HepG2 (cell line): ENCODE measurements around the gene CYP4F2. TPM values are rescaled to one million over a fixed set of nuclear protein-coding genes. Genes with fewer than 3 reads are reported as not detected.

Experiments used
- ATAC-seq: fragments of 200-7000 bp; cut with Tn5 transposase; 3 replicates; pipeline ENCODE4 v1.9.1; 2020; ENCODE audit warnings: mild to moderate bottlenecking, moderate library complexity
- BruUV-seq: library from RNA; stranded (reverse); fragments of 400-500 nt; replicated peaks from 2 replicates; lab custom pipeline; 2021; lab: Mats Ljungman, UMichigan
- CTCF ChIA-PET: fragments of 300-600 bp; formaldehyde crosslinking; extraction: SDS; loops from one replicate; lab custom pipeline; 2021; ENCODE audit warnings: low total read pairs, inconsistent platforms, low intra/inter-chr PET ratio; lab: Yijun Ruan, JAX
- POLR2A ChIA-PET: fragments of 350-600 bp; sonication (Branson Sonifier 250); formaldehyde crosslinking; loops from one replicate; lab custom pipeline; 2020; ENCODE audit warnings: antibody characterized with exemption, inconsistent platforms; lab: Yijun Ruan, JAX
- DNase-seq: peaks from one replicate; pipeline ENCODE4 v3.0.0-alpha.2; 2015; ENCODE audit warnings: low spot score
- FAIRE-seq: peaks from 3 replicates; lab custom pipeline; 2011; peaks lifted over from hg19 to GRCh38; lab: Jason Lieb, UNC
- H2AFZ ChIP-seq: one replicate; pipeline ENCODE4 v1.6.1; 2011; ENCODE audit warnings: low read length, inconsistent platforms
- H3K27ac ChIP-seq: fragments of 300-600 bp; 3 replicates; pipeline ENCODE4 v1.8.0; 2011; ENCODE audit warnings: mixed run types, mild to moderate bottlenecking, mixed read lengths, low read length, inconsistent platforms; ENCODE audit not compliant: insufficient read depth; ENCODE audit errors: extremely low read length
- H3K27me3 ChIP-seq, 2 experiments: fragments of 200-600 bp in 1 of 2; 2 replicates in 1 of 2; 3 replicates in 1 of 2; pipeline versions ENCODE4 v1.6.0 to v1.8.0; 2011; ENCODE audit warnings: low read length in 2 of 2, mild to moderate bottlenecking in 2 of 2, moderate library complexity in 2 of 2, inconsistent platforms in 1 of 2; ENCODE audit not compliant: insufficient read depth in 2 of 2, control insufficient read depth in 1 of 2
- H3K36me3 ChIP-seq, 2 experiments: fragments of 200-600 bp in 1 of 2; replicated peaks in 1 of 2; 2 replicates in 1 of 2; 3 replicates in 1 of 2; pipeline versions ENCODE4 v1.5.1 to v1.8.0; 2011; ENCODE audit warnings: low read length in 2 of 2, inconsistent platforms in 1 of 2; ENCODE audit not compliant: insufficient read depth in 2 of 2, control insufficient read depth in 1 of 2
- H3K4me1 ChIP-seq: 2 replicates; pipeline ENCODE4 v1.5.1; 2012; ENCODE audit warnings: low read length, inconsistent platforms; ENCODE audit not compliant: insufficient read depth
- H3K4me2 ChIP-seq: 2 replicates; pipeline ENCODE4 v1.6.0; 2011; ENCODE audit warnings: low read depth, low read length, inconsistent platforms
- H3K4me3 ChIP-seq, 3 experiments: fragments of 200-600 bp in 1 of 3; sonication (generic), shearing (Covaris generic) in 1 of 3; replicated peaks in 1 of 3; 2 replicates each; pipeline ENCODE4 v1.5.1; 2011 to 2016; ENCODE audit warnings: low read length in 3 of 3, inconsistent platforms in 2 of 3, low read depth in 2 of 3, mild to moderate bottlenecking in 2 of 3, control low read depth in 1 of 3, mixed read lengths in 1 of 3; ENCODE audit not compliant: insufficient read depth in 1 of 3
- H3K79me2 ChIP-seq: one replicate; pipeline ENCODE4 v1.6.1; 2011; ENCODE audit warnings: low read length, inconsistent platforms; ENCODE audit not compliant: insufficient read depth
- H3K9ac ChIP-seq: 2 replicates; pipeline ENCODE4 v1.6.0; 2011; ENCODE audit warnings: mild to moderate bottlenecking, low read depth, low read length, inconsistent platforms; ENCODE audit not compliant: insufficient read depth
- H3K9me3 ChIP-seq: 2 replicates; pipeline ENCODE4 v1.5.1; 2012; ENCODE audit warnings: mild to moderate bottlenecking, low read length
- H4K20me1 ChIP-seq: 2 replicates; pipeline ENCODE4 v1.6.0; 2011; ENCODE audit warnings: inconsistent platforms, mild to moderate bottlenecking, low read length, moderate library complexity; ENCODE audit not compliant: insufficient read depth
- AHR ChIP-seq: IDR thresholded peaks from 2 replicates; pipeline ENCODE4 v1.6.1; 2018; ENCODE audit warnings: missing genetic modification reagents, missing compliant biosample characterization
- ATF3 ChIP-seq: sonication (generic); formaldehyde crosslinking; IDR thresholded peaks from 2 replicates; pipeline ENCODE4 v1.4.0; 2020; ENCODE audit warnings: missing genetic modification reagents
- CAMTA2 ChIP-seq: sonication (generic); formaldehyde crosslinking; IDR thresholded peaks from 2 replicates; pipeline ENCODE4 v1.4.0; 2020; ENCODE audit warnings: mild to moderate bottlenecking, missing genetic modification reagents, borderline replicate concordance
- CENPT ChIP-seq: sonication (generic); formaldehyde crosslinking; IDR thresholded peaks from 2 replicates; pipeline ENCODE4 v1.8.0; 2022; ENCODE audit warnings: low read depth, mild to moderate bottlenecking, moderate library complexity, missing genetic modification reagents
- FLYWCH1 ChIP-seq: sonication (generic); formaldehyde crosslinking; IDR thresholded peaks from 2 replicates; pipeline ENCODE4 v1.8.1; 2023; ENCODE audit warnings: mild to moderate bottlenecking, missing genetic modification reagents
- GTF3A ChIP-seq: sonication (generic); formaldehyde crosslinking; conservative IDR thresholded peaks from 2 replicates; pipeline ENCODE4 v1.4.0; 2020; ENCODE audit warnings: mild to moderate bottlenecking, missing genetic modification reagents
- MYC ChIP-seq: sonication (generic); formaldehyde crosslinking; IDR thresholded peaks from 2 replicates; pipeline ENCODE4 v1.9.0; 2021; ENCODE audit warnings: missing genetic modification reagents, borderline replicate concordance
- NFE2L1 ChIP-seq: sonication (generic); formaldehyde crosslinking; IDR thresholded peaks from 2 replicates; pipeline ENCODE4 v1.4.0; 2020; ENCODE audit warnings: missing genetic modification reagents, mild to moderate bottlenecking, borderline replicate concordance
- RBM39 ChIP-seq: fragments of 200-400 bp; formaldehyde crosslinking; IDR thresholded peaks from one replicate; pipeline ENCODE4 v1.6.1; 2018; ENCODE audit warnings: antibody characterized with exemption, mild to moderate bottlenecking, low read depth, low read length; ENCODE audit not compliant: poor library complexity, severe bottlenecking
- SMC3 ChIP-seq: IDR thresholded peaks from 2 replicates; pipeline ENCODE4 v1.6.1; 2011; ENCODE audit warnings: low read length, improper control_type of control experiment
- SMYD3 ChIP-seq: sonication (generic); formaldehyde crosslinking; IDR thresholded peaks from 2 replicates; pipeline ENCODE4 v1.8.1; 2023; ENCODE audit warnings: mild to moderate bottlenecking, missing genetic modification reagents
- SOX6 ChIP-seq, 2 experiments: fragments of 450-650 bp in 1 of 2; sonication (generic) in 1 of 2; formaldehyde crosslinking in 1 of 2; IDR thresholded peaks; 2 replicates each; pipeline versions ENCODE4 v1.4.0 to v1.6.1; 2017 to 2020; ENCODE audit warnings: antibody characterized with exemption in 1 of 2, mild to moderate bottlenecking in 1 of 2, missing genetic modification reagents in 1 of 2
- STAT5B ChIP-seq: sonication (generic); formaldehyde crosslinking; IDR thresholded peaks from 2 replicates; pipeline ENCODE4 v1.4.0; 2020; ENCODE audit warnings: missing genetic modification reagents
- ZBTB8A ChIP-seq: sonication (generic); formaldehyde crosslinking; IDR thresholded peaks from 2 replicates; pipeline ENCODE4 v1.4.0; 2020; ENCODE audit warnings: mild to moderate bottlenecking, low read depth, missing genetic modification reagents, borderline replicate concordance
- ZNF431 ChIP-seq: sonication (generic); formaldehyde crosslinking; IDR thresholded peaks from 2 replicates; pipeline ENCODE4 v1.9.0; 2022; ENCODE audit warnings: missing genetic modification reagents, low read depth, mild to moderate bottlenecking, borderline replicate concordance
- ZNF574 ChIP-seq: sonication (generic); formaldehyde crosslinking; IDR thresholded peaks from 2 replicates; pipeline ENCODE4 v1.4.0; 2020; ENCODE audit warnings: missing genetic modification reagents
- ZNF577 ChIP-seq: sonication (generic); formaldehyde crosslinking; IDR thresholded peaks from 2 replicates; pipeline ENCODE4 v1.4.0; 2020; ENCODE audit warnings: mild to moderate bottlenecking, low read depth, missing genetic modification reagents, borderline replicate concordance
- WGBS: methylation state at CpG from one replicate; pipeline ENCODE4 v1.1.6; 2017; ENCODE audit warnings: low lambda C conversion rate; 5-methylcytosine and 5-hydroxymethylcytosine counted together
- in situ Hi-C: cut with HindIII; loops from 2 replicates; pipeline ENCODE4 v1.10.0; 2017; ENCODE audit warnings: low pct_unique_long_range_greater_than_20kb; ENCODE audit not compliant: extremely low pct_ligation_motif_present
- intact Hi-C: fragments of 100-400 bp; cut with micrococcal nuclease; formaldehyde crosslinking; loops from one replicate; pipeline ENCODE4 v1.10.0; 2022; ENCODE audit not compliant: unreplicated experiment
- polyA plus RNA-seq, 8 experiments: library from polyadenylated mRNA; depleted of rRNA in 3 of 8; stranded (reverse) in 7 of 8; unstranded in 1 of 8; fragments of >200 nt; fragmentation: Illumina TruSeq in 4 of 8; extraction: Trizol in 4 of 8; gene quantifications; 2 replicates each; pipeline versions ENCODE4 v1.2.1 to v1.2.3, GENCODE V29; 2011 to 2016; ENCODE audit warnings: low read depth in 4 of 8, missing spikeins in 1 of 8, mixed read lengths in 1 of 8; ENCODE audit not compliant: insufficient read depth in 1 of 8
- total RNA-seq, 5 experiments: library from RNA; depleted of rRNA; stranded (reverse); fragments of >200 nt; fragmentation: Illumina TruSeq; extraction: Trizol; gene quantifications; 2 replicates each; pipeline ENCODE4 v1.2.3, GENCODE V29; 2016; ENCODE audit warnings: low read depth in 1 of 5

Gene CYP4F2
- total and polyA plus RNA-seq, 2 of the 13 experiments (the other 11 are each of a cell fraction or from before 2014, with no cell fraction given): 3.7 to 3.9 TPM

- Histone ChIP-seq H4K20me1 (no peaks in the 10 kb centered on the region), H3K9ac (no peak overlapping the region), H3K79me2 (no peaks in the 10 kb centered on the region), H3K27me3 (no peaks in the 10 kb centered on the region), H3K4me1 (no peaks in the 10 kb centered on the region), H3K4me2 (no peak overlapping the region), H2AFZ (no peak overlapping the region), H3K36me3 (peaks cover 3 to 17% of the 10 kb centered on the region in 2 experiments; a peak in 3 of 5 replicates), H3K9me3 (peaks cover 14% of the 10 kb centered on the region; the same call in 1 of the 2 replicates), H3K27ac (no peak overlapping the region), H3K4me3 (no peak overlapping the region)
- POLR2A ChIA-PET: no interaction called here
- in situ Hi-C loops: no loop called here
- DNase-seq: no peak
- WGBS: 95% methylated on average over 31 of the region's 44 CpGs
- CTCF ChIA-PET: no interaction called here
- intact Hi-C loops: no loop called here
- no TSS peak for BruUV-seq
- TF ChIP-seq GTF3A (CRISPR knock-in tag) (no peak), FLYWCH1 (no peak), STAT5B (CRISPR knock-in tag) (no peak), SMC3 (no peak), AHR (CRISPR knock-in tag) (no peak), SOX6 (IDR thresholded peaks at IDR 0.05) (no peak), SOX6 (CRISPR knock-in tag; IDR thresholded peaks at IDR 0.05) (no peak), RBM39 (no peak), CENPT (CRISPR knock-in tag) (no peak), NFE2L1 (CRISPR knock-in tag) (no peak), ZBTB8A (CRISPR knock-in tag) (no peak), ZNF577 (CRISPR knock-in tag) (no peak), CAMTA2 (no peak), SMYD3 (CRISPR knock-in tag) (no peak), ATF3 (CRISPR knock-in tag) (no peak), MYC (CRISPR knock-in tag) (no peak), ZNF574 (CRISPR knock-in tag) (no peak), ZNF431 (CRISPR knock-in tag) (no peak)
- ATAC-seq: no peak
- no peak for FAIRE-seq
These were observed 13.8 kb upstream of the CYP4F2 start for GRCh38 chr19:15911599-15912235.
